Activated naive CD4-positive, alpha-beta T cell treated with anti-CD3 and anti-CD28 coated beads, Interleukin-2, amount 10 ng/mL, durations not matched to agents 7 days and 5 days (primary cell): Measurements from ENCODE around the gene OR10A3.

ENCODE experiments used
- CTCF ChIA-PET: fragments of 350-600 bp; sonication (Branson Sonifier 250); formaldehyde crosslinking; loops from one replicate; lab custom pipeline; 2021; ENCODE audit warnings: antibody characterized with exemption; lab: Charles Lee
- DNase-seq: peaks from one replicate; pipeline ENCODE4 v3.0.0-alpha.2; 2020
- H3K27ac Mint-ChIP-seq: one replicate; pipeline ENCODE4 v1.8.0; 2021; ENCODE audit warnings: mild to moderate bottlenecking, moderate library complexity, mixed read lengths
- H3K27me3 Mint-ChIP-seq: one replicate; pipeline ENCODE4 v1.8.0; 2021; ENCODE audit warnings: mild to moderate bottlenecking, mixed read lengths
- H3K36me3 Mint-ChIP-seq: one replicate; pipeline ENCODE4 v1.8.0; 2021; ENCODE audit warnings: mixed read lengths
- H3K4me1 Mint-ChIP-seq: one replicate; pipeline ENCODE4 v1.8.0; 2021; ENCODE audit warnings: mixed read lengths
- H3K4me3 Mint-ChIP-seq: one replicate; pipeline ENCODE4 v1.8.0; 2021; ENCODE audit warnings: mild to moderate bottlenecking, moderate library complexity, mixed read lengths
- H3K9me3 Mint-ChIP-seq: one replicate; pipeline ENCODE4 v1.8.0; 2021; ENCODE audit warnings: mixed read lengths

OR10A3 gene

DNA sequence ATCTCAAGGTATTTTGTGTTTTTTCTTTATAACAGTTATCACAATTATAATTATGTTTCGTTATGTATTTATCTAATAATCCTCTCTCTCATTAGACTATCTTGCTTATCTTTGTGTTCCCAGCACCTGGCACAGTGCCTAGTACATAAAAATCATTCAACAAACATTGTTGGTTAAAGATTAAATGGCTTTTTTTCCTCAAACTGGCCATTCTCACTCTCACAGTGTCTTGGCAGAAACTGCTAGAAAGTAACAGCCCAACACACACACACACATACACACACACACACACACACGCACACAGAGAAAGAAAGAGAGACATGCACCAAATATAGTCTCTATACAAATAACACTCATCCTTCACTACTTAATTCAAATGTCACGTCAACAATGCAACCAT is 47.3 kb downstream of the OR10A3 start:
- H3K36me3 Mint-ChIP-seq: no peaks in the 10 kb centered on the region
- H3K27me3 Mint-ChIP-seq: peaks cover 7% of the 10 kb centered on the region
- H3K27ac Mint-ChIP-seq: no peak overlapping the region
- no peak for DNase-seq
- CTCF ChIA-PET: interaction anchor here (3.1 kb wide), 1 partner anchor 205 kb away, joined by 15 read pairs; no protein-coding TSS in a partner anchor
- no peak overlapping the region for H3K4me3 Mint-ChIP-seq
- H3K4me1 Mint-ChIP-seq: no peaks in the 10 kb centered on the region
- H3K9me3 Mint-ChIP-seq: no peaks in the 10 kb centered on the region

GRCh38 chr11:7893796-7894195 is 47.7 kb downstream of the OR10A3 start:
- no peak overlapping the region for H3K4me3 Mint-ChIP-seq
- no peak overlapping the region for H3K27ac Mint-ChIP-seq
- H3K9me3 Mint-ChIP-seq: no peaks in the 10 kb centered on the region
- DNase-seq: no peak
- no peaks in the 10 kb centered on the region for H3K36me3 Mint-ChIP-seq
- CTCF ChIA-PET: interaction anchor here (1.1 to 3.1 kb wide), 4 partner anchors 13 to 205 kb away, joined by 6 to 30 read pairs (median 11); partner anchors contain the start of gene EIF3F
- H3K4me1 Mint-ChIP-seq: no peaks in the 10 kb centered on the region
- peaks cover 9% of the 10 kb centered on the region for H3K27me3 Mint-ChIP-seq

DNA sequence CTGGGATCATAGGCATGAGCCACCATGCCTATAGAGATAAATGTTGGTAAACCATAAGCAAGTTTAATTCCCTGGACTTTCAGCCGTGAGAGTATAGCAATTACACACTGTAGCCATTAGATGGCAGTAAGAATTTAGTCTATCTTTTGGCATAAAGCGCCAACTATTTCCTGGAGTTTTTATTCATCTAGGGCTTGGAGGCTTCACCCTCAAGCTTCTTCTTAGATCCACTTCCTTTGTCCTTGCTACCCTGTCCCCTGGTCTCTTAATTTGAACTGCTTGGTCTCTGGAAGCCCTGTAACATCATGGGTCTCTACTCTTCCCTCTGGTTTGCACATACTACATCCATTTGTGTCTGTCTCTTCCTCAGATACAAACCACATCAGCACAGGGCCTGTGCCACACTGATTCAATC is 48.7 kb downstream of the OR10A3 start:
- no peaks in the 10 kb centered on the region for H3K4me1 Mint-ChIP-seq
- no peak for DNase-seq
- H3K9me3 Mint-ChIP-seq: no peaks in the 10 kb centered on the region
- H3K27me3 Mint-ChIP-seq: peaks cover 9% of the 10 kb centered on the region
- no peak overlapping the region for H3K4me3 Mint-ChIP-seq
- no peaks in the 10 kb centered on the region for H3K36me3 Mint-ChIP-seq
- H3K27ac Mint-ChIP-seq: no peak overlapping the region
- CTCF ChIA-PET: interaction anchor here (1.0 to 3.1 kb wide), 8 partner anchors 14 to 206 kb away, joined by 3 to 30 read pairs (median 5); partner anchors contain the start of gene EIF3F

DNA sequence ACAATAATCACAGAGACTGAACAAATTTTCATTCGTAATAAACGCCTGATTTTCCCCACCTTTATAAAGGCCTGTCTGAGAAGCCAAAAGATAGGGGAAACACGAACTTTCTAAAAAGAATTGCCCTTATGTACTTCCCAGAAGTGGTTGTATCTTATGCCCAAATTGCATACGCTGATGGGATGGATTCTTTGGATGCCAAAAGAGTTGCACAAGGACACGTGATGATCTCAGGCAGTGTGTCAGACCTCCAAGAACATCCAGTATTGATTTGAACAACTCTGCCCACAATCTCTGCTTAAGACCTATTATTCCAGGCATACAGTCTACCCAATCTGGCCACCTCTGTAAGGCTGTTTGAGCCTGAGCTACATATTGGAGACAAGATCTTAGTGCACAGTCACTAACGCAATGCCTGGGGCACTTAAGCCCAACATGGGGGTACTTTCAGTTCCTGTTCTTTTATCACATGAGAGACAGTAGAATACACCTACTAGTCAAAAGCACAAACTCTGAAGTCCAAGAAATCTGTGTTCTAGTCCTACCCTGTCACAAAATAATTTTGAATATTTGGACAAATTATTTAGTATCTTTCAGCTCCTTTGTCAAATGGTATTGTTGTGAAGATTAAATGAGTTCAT is 49.3 kb downstream of the OR10A3 start:
- Mint-ChIP-seq H3K27ac (no peak overlapping the region), H3K36me3 (no peaks in the 10 kb centered on the region), H3K4me3 (no peak overlapping the region), H3K9me3 (no peaks in the 10 kb centered on the region), H3K27me3 (peaks cover 9% of the 10 kb centered on the region), H3K4me1 (no peaks in the 10 kb centered on the region)
- CTCF ChIA-PET: interaction anchor here (1.0 to 3.1 kb wide), 7 partner anchors 14 to 207 kb away, joined by 3 to 30 read pairs (median 4); partner anchors contain the start of gene EIF3F
- DNase-seq: no peak

GRCh38 chr11:7890417-7891172 is 50.9 kb downstream of the OR10A3 start:
- no peak overlapping the region for H3K27ac Mint-ChIP-seq
- no peaks in the 10 kb centered on the region for H3K4me1 Mint-ChIP-seq
- H3K9me3 Mint-ChIP-seq: no peaks in the 10 kb centered on the region
- DNase-seq: no peak
- H3K4me3 Mint-ChIP-seq: no peak overlapping the region
- H3K36me3 Mint-ChIP-seq: no peaks in the 10 kb centered on the region
- H3K27me3 Mint-ChIP-seq: peaks cover 9% of the 10 kb centered on the region
- CTCF ChIA-PET: interaction anchor here (0.7 to 1.9 kb wide), 3 partner anchors 96 to 208 kb away, joined by 3 to 13 read pairs (median 5); partner anchors contain the start of gene EIF3F

DNA sequence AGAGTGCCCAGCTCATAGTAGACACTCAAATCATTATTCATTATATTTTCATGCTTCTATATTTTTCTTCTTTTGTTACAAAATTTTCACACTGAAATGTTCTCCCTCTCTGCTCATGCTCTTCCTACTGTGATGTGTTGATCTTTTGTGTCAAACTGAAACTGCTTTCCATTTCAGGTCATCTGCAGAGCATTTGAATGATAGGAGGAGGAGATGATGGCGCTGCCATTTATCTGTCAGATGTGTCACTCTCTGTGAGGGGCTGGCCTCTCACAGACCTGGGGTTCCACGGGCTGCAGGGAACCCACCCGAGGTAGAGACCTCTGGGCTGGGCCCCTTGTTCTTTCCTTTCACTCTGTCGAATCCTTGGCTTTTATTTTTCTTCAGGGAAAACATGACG is 51.5 kb downstream of the OR10A3 start:
- CTCF ChIA-PET: interaction anchor here (0.7 to 1.9 kb wide), 3 partner anchors 97 to 209 kb away, joined by 3 to 13 read pairs (median 5); partner anchors contain the start of gene EIF3F
- Mint-ChIP-seq H3K9me3 (no peaks in the 10 kb centered on the region), H3K27ac (no peak overlapping the region), H3K4me1 (no peaks in the 10 kb centered on the region), H3K36me3 (no peaks in the 10 kb centered on the region), H3K4me3 (no peak overlapping the region), H3K27me3 (peaks cover 9% of the 10 kb centered on the region)
- DNase-seq: no peak
